ENCODE results near the gene NEURL2.

NEURL2 gene

DNA sequence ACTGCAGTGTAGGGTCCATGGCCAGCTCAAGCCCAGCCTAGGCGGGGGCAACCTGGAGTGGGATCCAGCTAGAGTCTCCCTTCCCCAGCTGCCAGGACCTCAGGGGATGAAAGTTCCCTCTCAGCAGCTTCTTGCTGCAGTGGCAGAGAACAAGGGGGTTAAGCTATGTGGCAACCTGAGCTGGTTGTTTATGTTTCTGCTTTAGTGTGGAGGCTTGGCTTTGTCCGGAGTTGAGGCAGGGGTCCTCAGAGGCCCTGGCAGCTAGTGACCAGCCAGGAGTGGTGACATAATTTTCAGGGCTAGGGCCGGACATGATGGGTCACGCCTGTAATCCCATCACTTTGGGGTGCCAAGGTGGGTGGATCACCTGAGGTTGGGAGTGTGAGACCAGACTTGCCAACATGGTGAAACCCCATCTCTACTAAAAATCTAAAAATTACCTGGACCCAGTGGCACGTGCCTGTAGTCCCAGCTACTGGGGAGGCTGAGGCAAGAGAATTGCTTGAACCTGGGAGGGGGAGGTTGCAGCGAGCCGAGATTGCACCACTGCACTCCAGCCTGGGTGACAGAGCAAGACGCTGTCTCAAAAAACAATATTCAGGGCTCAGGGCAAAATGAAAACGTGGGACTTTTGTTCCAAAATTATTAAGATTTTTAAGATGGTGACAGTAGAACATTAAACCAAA, 35.0 kb upstream of the NEURL2 start:
- FAIRE-seq (no peak), DNase-seq (ENCODE audit: insufficient read length, low spot score) (no peak)
- TF ChIP-seq CTCF (IDR thresholded peaks at IDR 0.05; ENCODE audit: insufficient read depth, missing control alignments), result no peak

DNA sequence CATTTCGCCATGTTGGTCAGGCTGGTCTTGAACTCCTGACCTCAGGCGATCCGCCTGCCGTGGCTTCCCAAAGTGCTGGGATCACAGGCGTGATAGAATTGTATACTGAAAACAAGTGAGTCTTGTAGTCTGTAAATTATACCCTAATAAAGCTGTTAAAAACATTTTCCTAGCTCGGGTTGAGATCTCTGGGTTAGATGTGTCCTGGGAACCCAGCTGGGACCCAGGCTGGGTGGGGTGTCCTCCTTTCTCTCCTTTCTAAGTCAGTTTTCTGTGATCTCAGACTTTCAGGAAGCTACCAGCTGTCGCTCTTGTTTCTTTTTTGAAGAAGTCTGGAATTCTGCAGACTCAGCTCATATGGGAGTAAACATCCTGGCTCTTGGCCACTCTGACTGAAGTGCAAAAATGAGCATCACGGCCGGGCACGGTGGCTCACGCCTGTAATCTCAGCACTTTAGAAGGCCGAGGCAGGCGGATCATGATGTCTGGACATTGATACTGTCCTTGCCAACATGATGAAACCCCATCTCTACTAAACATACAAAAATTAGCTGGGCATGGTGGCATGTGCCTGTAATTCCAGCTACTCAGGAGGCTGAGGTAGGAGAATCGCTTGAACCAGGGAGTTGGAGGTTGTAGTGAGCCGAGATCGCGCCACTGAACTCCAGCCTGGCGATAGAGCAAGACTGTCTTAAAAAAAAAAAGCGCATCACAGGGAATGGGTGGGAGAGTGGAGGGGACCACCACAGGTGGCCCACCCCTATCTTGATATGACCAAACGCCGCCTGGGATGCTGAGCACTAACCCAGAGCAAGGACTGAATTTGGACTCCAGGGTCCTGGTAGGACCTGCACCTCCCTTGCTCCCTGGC, 33.6 kb upstream of the NEURL2 start:
- FAIRE-seq (no peak), DNase-seq (ENCODE audit: insufficient read length, low spot score) (no peak)
- no peak for TF ChIP-seq CTCF (IDR thresholded peaks at IDR 0.05; ENCODE audit: insufficient read depth, missing control alignments)

GRCh38 chr20:45921337-45922189, 30.6 kb upstream of the NEURL2 start:
- no peak for TF ChIP-seq CTCF (IDR thresholded peaks at IDR 0.05; ENCODE audit: insufficient read depth, missing control alignments)
- FAIRE-seq (no peak), DNase-seq (ENCODE audit: insufficient read length, low spot score) (no peak)

DNA sequence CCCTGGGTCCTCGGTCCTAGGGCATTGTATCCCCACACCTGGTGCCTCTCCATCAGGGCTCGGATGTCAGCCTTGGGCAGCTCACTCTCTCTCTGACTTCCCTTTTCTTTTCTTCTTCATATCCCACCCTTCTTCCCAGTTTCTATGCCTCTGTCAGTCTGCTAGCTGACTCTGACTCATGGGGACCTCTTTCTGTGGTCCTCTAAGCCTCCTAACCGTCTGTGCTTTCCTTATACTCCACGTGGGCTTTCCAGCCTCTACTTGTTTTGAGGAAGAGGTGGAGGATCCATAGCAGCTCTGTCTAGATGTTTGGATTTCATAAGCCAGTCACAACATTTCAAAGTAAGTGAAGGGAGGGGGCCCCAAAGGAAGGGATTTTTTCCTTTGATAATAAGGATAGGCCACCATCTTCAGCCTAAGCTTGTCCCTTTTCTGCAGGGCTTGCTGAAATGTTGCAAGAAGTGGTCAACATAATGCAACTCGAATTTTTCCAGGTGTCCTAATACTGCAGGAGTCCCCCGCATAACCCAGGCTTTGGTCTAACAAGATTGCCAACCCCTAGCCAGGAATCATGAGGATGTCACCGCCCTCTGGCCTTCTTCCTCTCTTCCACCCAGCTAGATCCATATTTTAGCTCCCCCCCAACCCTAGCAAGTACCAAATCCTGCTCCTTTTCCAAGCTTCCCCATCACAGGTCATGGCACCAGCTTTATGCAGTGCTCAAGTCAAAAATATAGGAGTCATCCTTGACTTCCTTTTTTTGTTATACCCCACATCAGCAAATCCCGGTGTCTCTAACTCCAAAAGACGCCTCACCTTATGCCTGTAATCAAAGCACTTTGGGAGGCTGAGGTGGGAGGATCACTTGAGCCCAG, 29.7 kb upstream of the NEURL2 start:
- FAIRE-seq, result no peak
- no peak for TF ChIP-seq CTCF (IDR thresholded peaks at IDR 0.05; ENCODE audit: insufficient read depth, missing control alignments)
- DNase-seq (ENCODE audit: insufficient read length, low spot score), result no peak

GRCh38 chr20:45919542-45920399, 28.8 kb upstream of the NEURL2 start:
- TF ChIP-seq CTCF (IDR thresholded peaks at IDR 0.05; ENCODE audit: insufficient read depth, missing control alignments), result no peak
- no peak for DNase-seq (ENCODE audit: insufficient read length, low spot score)
- FAIRE-seq, result no peak

Data from D721Med (cell line).